Gastroesophageal sphincter (tissue), 4 donors: ENCODE measurements around the gene GXYLT1. TPM values are rescaled to one million over a fixed set of nuclear protein-coding genes. Genes with fewer than 3 reads are reported as not detected.
"Not testable (repeated sequence)": the region's sequence is repeated elsewhere in the genome, so short reads cannot be mapped to it uniquely, and the experiment has no call there.

ENCODE experiments used
- ATAC-seq: fragments of 150-250 bp; one replicate; pipeline ENCODE4 v1.9.1; 2016; ENCODE audit warnings: mild to moderate bottlenecking, moderate library complexity
- H3K27ac ChIP-seq, 4 donors: fragments of 200-600 bp; sonication (generic) in 3 of 4; 1 replicate in 3 of 4; 2 replicates in 1 of 4; pipeline ENCODE4 v1.5.1; 2016 to 2019
- H3K27me3 ChIP-seq: fragments of 200-600 bp; sonication (generic); one replicate; pipeline ENCODE4 v1.5.1; 2019
- H3K36me3 ChIP-seq, 2 donors: fragments of 200-600 bp; sonication (generic); one replicate each; pipeline ENCODE4 v1.5.1; 2019; ENCODE audit warnings: control low read depth in 1 of 2
- H3K4me1 ChIP-seq, 3 donors: fragments of 200-600 bp; sonication (generic); 1 replicate in 2 of 3; 2 replicates in 1 of 3; pipeline ENCODE4 v1.5.1; 2016 to 2019; ENCODE audit warnings: control low read depth in 2 of 3
- H3K4me3 ChIP-seq, 2 donors: fragments of 200-600 bp; sonication (generic); one replicate each; pipeline ENCODE4 v1.5.1; 2019; ENCODE audit warnings: mild to moderate bottlenecking in 1 of 2, moderate library complexity in 1 of 2
- H3K9me3 ChIP-seq, 3 donors: fragments of 200-600 bp; sonication (generic); one replicate each; pipeline ENCODE4 v1.5.1; 2017 to 2019; ENCODE audit warnings: control low read depth in 2 of 3
- EP300 ChIP-seq: sonication (generic); formaldehyde crosslinking; IDR thresholded peaks from one replicate; pipeline ENCODE4 v1.6.1; 2017; ENCODE audit warnings: antibody characterized with exemption, mild to moderate bottlenecking
- POLR2A ChIP-seq, 2 donors: fragments of 450-650 bp; IDR thresholded peaks; one replicate each; pipeline ENCODE4 v1.6.1; 2017; ENCODE audit warnings: antibody characterized with exemption in 2 of 2, mild to moderate bottlenecking in 2 of 2, moderate library complexity in 1 of 2
- POLR2AphosphoS5 ChIP-seq: sonication (generic); formaldehyde crosslinking; IDR thresholded peaks from one replicate; pipeline ENCODE4 v1.6.1; 2017; ENCODE audit warnings: antibody characterized with exemption
- WGBS, 2 donors: methylation state at CpG; one replicate each; pipeline ENCODE4 v1.1.5; 2018; ENCODE audit warnings: low coverage in 1 of 2; 5-methylcytosine and 5-hydroxymethylcytosine counted together
- total RNA-seq, 4 donors: library from RNA; depleted of rRNA; stranded (reverse); fragments of >200 nt; gene quantifications; one replicate each; pipeline ENCODE4 v1.1.0, GENCODE V29; 2016
- TF ChIP-seq, protein P1 (sequence below), 4 experiments: fragments of 200-600 bp in 2 of 4; fragments of 450-650 bp in 2 of 4; sonication (generic) in 1 of 4; IDR thresholded peaks; one replicate each; pipeline ENCODE4 v1.5.1; 2017 to 2019; ENCODE audit warnings: antibody characterized with exemption in 4 of 4, mild to moderate bottlenecking in 2 of 4, moderate library complexity in 2 of 4

GXYLT1 gene
- total RNA-seq, 4 donors from 2014 or later = 6.9 to 11.6 (median 8.3) TPM

DNA sequence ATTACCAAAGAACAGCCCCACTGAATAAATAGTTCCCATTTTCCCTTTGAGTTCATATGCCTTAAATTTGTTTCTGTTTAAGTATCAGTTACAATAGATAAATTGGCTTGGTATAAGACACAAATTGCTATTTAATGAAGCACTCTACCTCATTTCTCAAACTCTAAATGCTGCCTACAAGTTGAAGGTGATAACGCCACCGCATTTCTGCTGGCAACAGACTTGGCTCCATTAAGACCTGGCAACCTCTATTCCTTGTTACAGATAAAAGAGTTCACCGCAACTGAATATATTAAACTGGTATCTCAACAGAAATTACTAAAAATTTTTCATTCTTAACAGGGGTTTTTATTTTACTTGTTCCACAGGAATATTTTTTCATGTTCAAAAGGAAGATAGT, 35.6 kb downstream of the GXYLT1 start:
- Histone ChIP-seq H3K4me1 (no peaks in the 10 kb centered on the region), H3K27ac (no peak overlapping the region), H3K4me3 (no peak overlapping the region), H3K27me3 (no peaks in the 10 kb centered on the region), H3K36me3 (peaks cover 0 to 41% of the 10 kb centered on the region in 2 donors), H3K9me3 (peaks cover 0 to 10% (median 0%) of the 10 kb centered on the region in 3 donors)
- no peak for ATAC-seq
- WGBS, 2 donors = 42 to 97% methylated on average over 3 of the region's 3 CpGs
- TF ChIP-seq, protein P1, sequence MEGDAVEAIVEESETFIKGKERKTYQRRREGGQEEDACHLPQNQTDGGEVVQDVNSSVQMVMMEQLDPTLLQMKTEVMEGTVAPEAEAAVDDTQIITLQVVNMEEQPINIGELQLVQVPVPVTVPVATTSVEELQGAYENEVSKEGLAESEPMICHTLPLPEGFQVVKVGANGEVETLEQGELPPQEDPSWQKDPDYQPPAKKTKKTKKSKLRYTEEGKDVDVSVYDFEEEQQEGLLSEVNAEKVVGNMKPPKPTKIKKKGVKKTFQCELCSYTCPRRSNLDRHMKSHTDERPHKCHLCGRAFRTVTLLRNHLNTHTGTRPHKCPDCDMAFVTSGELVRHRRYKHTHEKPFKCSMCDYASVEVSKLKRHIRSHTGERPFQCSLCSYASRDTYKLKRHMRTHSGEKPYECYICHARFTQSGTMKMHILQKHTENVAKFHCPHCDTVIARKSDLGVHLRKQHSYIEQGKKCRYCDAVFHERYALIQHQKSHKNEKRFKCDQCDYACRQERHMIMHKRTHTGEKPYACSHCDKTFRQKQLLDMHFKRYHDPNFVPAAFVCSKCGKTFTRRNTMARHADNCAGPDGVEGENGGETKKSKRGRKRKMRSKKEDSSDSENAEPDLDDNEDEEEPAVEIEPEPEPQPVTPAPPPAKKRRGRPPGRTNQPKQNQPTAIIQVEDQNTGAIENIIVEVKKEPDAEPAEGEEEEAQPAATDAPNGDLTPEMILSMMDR (IDR thresholded peaks at IDR 0.05) = no peak
- TF ChIP-seq POLR2A (IDR thresholded peaks at IDR 0.05) (no peak), POLR2AphosphoS5 (no peak), EP300 (no peak)

DNA sequence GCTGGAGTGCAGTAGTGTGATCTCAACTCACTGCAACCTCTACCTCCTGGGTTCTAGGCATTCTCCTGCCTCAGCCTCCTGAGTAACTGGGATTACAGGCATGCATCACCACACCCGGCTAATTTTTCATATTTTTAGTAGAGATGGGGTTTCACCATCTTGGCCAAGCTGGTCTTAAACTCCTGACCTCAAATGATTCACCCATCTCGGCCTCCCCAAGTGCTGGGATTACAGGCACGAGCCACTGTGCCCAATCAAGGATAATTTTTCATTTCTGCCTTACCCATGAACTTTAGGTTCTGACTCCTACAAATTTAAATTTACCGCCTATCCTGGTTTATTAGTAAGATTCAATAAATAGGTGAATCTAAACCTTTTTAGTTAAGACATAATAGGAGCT, 37.9 kb downstream of the GXYLT1 start:
- not testable (repeated sequence) for H3K9me3 ChIP-seq, ATAC-seq, H3K4me1 ChIP-seq, H3K4me3 ChIP-seq, H3K27me3 ChIP-seq, H3K27ac ChIP-seq
- H3K36me3 ChIP-seq = peaks cover 0 to 32% of the 10 kb centered on the region in 2 donors
- WGBS, 2 donors = 98 to 100% methylated on average over 1 to 4 of the region's 4 CpGs

DNA sequence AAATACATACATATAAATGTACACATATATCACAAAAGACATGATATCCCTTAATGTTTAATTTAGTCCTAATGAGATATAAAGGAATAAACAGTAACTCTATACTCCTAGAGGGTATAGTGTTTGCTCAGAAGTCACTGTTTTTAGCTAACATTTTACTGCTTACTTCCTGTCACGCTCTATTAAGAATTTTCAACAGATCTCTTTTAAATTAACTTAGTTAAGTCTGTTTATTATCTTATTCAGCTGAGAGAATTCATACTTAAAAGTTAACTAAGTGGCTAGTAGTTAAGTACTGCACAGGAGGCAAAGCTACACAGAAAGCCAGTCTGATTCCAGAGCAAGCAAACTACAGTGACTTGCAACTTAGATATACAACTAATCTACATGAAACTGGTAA, 39.9 kb downstream of the GXYLT1 start:
- Histone ChIP-seq H3K36me3 (peaks cover 0 to 18% of the 10 kb centered on the region in 2 donors), H3K4me3 (no peak overlapping the region), H3K27me3 (no peaks in the 10 kb centered on the region), H3K4me1 (no peaks in the 10 kb centered on the region), H3K27ac (no peak overlapping the region), H3K9me3 (no peaks in the 10 kb centered on the region)
- no peak for ATAC-seq
- 65 to 100% methylated on average over 1 of the region's 1 CpG for WGBS, 2 donors
- no peak for TF ChIP-seq POLR2A (IDR thresholded peaks at IDR 0.05)

DNA sequence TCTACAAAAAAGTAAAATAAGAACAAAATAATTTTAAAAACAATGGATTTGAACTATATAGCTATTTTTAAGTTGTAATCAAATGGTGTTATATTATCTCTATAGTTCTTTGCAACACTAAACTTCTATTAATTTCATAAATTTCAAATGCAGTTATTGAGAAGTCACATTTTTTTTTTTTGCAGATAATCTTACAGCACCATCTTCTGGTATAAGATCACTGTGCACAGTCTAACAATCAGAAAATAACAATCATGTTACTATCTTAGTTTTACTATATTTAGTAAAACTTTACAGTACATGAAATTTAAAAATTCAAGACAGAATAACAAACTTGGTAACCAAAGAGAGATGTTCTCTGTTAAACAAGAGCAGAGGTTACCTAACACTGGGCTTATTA, 40.6 kb downstream of the GXYLT1 start:
- no peaks in the 10 kb centered on the region for H3K9me3 ChIP-seq
- H3K4me3 ChIP-seq = no peak overlapping the region
- TF ChIP-seq POLR2A (IDR thresholded peaks at IDR 0.05) (no peak), EP300 (no peak), POLR2AphosphoS5 (no peak)
- TF ChIP-seq, protein P1 (IDR thresholded peaks at IDR 0.05) = no peak
- no peak overlapping the region for H3K27ac ChIP-seq
- peaks cover 0 to 16% of the 10 kb centered on the region in 2 donors for H3K36me3 ChIP-seq
- no peak for ATAC-seq
- H3K4me1 ChIP-seq = no peaks in the 10 kb centered on the region
- no peaks in the 10 kb centered on the region for H3K27me3 ChIP-seq

DNA sequence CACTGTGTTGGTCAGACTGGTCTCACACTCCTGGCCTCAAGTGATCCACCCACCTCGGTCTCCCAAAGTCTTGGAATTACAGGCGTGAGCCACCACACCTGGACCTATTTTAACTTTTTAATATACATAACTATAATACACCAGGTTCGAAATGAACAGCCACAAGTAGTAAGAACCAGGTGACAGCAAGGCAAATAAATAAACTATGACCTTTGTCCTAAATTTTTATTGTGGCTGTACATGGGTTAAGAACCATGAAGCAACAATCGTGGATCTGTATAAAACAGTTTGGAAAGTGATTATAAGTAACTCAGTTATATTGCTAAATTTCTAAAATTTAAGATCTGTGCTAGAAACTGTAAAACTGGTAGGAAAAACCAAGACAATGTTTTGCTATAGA, 41.5 kb downstream of the GXYLT1 start:
- no peak overlapping the region for H3K4me3 ChIP-seq
- H3K9me3 ChIP-seq = no peaks in the 10 kb centered on the region
- TF ChIP-seq POLR2A (IDR thresholded peaks at IDR 0.05) (no peak), EP300 (no peak), POLR2AphosphoS5 (no peak)
- TF ChIP-seq, protein P1 (IDR thresholded peaks at IDR 0.05) = no peak
- WGBS, 2 donors = 82 to 100% methylated on average over 4 of the region's 4 CpGs
- H3K36me3 ChIP-seq = peaks cover 0 to 14% of the 10 kb centered on the region in 2 donors
- no peaks in the 10 kb centered on the region for H3K4me1 ChIP-seq
- H3K27me3 ChIP-seq = no peaks in the 10 kb centered on the region
- H3K27ac ChIP-seq = no peak overlapping the region
- ATAC-seq = no peak

DNA sequence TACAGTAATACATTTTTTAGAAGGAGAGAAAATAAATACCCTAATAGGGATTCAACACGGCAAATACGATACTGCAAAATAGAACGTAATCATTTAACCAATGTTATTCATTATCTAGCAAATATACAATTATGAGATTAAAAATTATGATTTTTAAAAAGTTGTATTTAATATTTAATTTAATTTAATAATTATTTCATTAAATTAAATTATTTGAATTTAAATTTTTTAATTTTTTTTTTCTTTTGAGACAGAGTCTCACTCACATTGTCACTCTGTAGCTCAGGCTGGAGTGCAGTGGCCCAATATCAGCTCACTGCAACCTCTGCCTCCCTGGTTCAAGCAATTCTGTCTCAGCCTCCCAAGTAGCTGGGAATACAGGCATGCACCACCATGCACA, 42.0 kb downstream of the GXYLT1 start:
- Histone ChIP-seq H3K4me3 (no peak overlapping the region), H3K36me3 (peaks cover 0 to 11% of the 10 kb centered on the region in 2 donors), H3K9me3 (no peaks in the 10 kb centered on the region), H3K27me3 (no peaks in the 10 kb centered on the region), H3K27ac (no peak overlapping the region), H3K4me1 (no peaks in the 10 kb centered on the region)
- WGBS, 2 donors = 97 to 98% methylated on average over 3 of the region's 3 CpGs
- TF ChIP-seq POLR2AphosphoS5 (no peak), POLR2A (IDR thresholded peaks at IDR 0.05) (no peak), EP300 (no peak)
- ATAC-seq = no peak

DNA sequence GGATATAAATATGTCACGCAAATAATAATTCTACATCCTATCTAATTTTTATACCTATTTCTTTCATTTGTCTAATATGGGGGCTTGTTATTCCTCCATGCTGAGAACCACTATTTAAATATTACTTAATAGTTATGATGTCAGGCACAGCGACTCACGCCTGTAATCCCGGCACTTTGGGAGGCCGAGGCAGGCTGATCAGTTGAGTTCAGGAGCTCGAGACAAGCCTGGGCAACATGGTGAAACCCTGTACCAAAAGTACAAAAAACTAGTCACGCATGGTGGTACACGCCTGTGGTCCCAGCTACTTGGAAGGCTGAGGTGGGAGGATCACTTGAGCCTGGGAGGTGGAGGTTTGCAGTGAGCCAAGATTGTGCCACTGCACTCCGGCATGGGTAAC, 45.2 kb downstream of the GXYLT1 start:
- TF ChIP-seq, protein P1 (IDR thresholded peaks at IDR 0.05) = no peak
- TF ChIP-seq EP300 = no peak
- TF ChIP-seq POLR2AphosphoS5 = no peak
- TF ChIP-seq POLR2A (IDR thresholded peaks at IDR 0.05) = no peak

More for the DNA sequence above, 45.2 kb downstream of the GXYLT1 start:
- Histone ChIP-seq H3K4me1 (no peaks in the 10 kb centered on the region), H3K27me3 (no peaks in the 10 kb centered on the region), H3K27ac (no peak overlapping the region), H3K9me3 (no peaks in the 10 kb centered on the region), H3K36me3 (peaks cover 0 to 26% of the 10 kb centered on the region in 2 donors), H3K4me3 (no peak overlapping the region)
- no peak for ATAC-seq
- WGBS, 2 donors = 89 to 100% methylated on average over 4 to 8 of the region's 9 CpGs
